Activated T-cell treated with anti-CD3 and anti-CD28 coated beads, Interleukin-2, amount 50 U/mL, for 1 hour (primary cell): ENCODE measurements around the gene KHSRP.

Experiments
- DNase-seq: peaks from one replicate; pipeline ENCODE4 v3.0.0-alpha.2; 2020

Gene KHSRP

GRCh38 chr19:6384381-6384780 lies 40.2 kb downstream of the KHSRP start:
- DNase-seq: no peak

DNA sequence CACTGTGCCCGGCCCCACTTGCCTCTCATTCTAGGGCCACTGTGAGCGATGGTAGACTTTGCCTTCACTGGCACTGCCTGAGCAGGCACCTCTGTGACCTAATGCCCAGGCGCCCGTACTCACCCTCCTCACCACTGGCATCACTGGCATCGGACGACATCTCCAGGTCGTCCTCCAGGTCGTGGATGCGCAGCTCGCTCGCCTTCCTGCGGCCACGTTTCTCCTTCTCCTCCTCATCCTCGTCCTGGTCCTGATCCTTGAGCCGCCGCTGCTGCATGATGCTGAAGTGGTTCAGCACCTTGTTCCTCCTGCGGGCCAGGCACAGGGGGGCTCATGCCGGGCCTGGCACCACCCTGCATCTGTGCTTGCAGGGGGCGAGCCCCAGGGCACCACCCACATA lies 41.4 kb downstream of the KHSRP start:
- no peak for DNase-seq

DNA sequence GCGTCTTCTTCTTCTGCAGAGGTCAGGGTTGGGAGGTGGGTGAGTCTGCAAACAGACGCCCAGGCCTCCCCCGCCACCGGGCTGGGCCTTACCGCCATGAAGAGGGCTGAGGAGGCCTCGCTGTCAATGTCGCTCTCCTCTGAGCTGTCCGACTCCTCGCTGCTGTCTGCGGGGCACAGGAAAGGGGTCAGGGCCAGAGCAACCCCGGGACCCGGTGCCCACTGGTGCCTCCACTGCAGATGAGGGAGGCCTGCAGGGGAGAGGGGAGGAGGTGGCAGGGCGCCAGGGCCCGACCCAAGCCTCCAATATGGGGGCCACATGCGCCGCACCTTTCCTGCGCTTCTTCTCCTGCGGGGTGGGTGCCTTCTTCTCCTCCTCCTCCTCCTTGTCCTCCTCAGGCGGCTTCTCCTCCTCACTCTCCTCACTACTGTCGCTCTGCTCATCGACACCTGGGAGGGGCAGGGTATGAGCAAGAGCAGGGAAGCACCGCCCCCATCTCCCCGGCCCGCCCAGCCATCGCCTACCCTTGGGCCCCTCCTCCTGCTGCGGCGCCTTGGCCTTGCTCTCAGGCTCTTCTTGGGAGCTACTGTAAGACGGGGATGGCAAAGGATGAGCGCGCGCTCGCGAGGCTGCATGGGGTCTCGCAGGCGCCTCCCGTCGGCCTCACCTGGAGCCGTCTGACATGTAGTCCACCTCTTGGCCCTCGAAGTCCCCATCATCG lies 43.4 kb downstream of the KHSRP start:
- no peak for DNase-seq

GRCh38 chr19:6379744-6380143 lies 44.9 kb downstream of the KHSRP start:
- no peak for DNase-seq

DNA sequence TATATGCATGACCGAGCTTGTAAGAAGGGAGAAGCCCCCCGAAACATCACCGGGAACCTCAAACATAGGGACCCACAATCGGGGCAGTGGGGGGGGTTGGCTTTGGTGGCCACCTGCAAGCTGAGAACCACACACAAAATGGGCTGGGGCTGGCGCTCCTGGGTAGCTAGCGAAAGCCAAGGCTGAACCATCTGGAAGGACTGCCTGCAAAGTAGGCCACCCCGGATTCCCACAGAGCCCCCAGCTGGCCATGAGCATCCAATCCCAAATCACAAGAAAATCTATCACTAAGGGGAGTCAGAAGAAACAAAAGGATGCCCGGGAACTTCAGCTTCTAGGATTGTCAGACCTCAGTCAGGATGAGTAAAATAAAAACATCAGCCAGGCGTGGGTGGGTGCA lies 46.1 kb downstream of the KHSRP start:
- no peak for DNase-seq

DNA sequence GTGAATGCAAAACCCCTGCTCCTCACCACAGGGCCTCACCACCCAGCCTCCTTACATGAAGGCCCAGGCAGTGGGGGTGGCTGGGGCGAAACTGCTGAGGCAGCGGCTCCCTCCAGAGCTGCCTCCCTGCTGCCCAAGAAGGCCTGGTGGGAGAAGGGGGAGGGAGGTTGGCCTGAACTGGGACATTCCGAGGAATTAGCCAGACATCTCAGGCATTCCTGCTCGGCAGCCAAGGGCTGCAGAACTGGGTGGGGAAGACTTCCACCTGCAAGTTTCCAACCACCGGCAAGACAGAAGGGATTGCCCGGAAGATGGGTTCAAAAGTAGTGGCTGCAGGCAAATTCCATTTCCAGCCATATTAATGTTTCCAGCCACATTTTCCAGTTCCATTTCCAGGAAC lies 46.6 kb downstream of the KHSRP start:
- no peak for DNase-seq

DNA sequence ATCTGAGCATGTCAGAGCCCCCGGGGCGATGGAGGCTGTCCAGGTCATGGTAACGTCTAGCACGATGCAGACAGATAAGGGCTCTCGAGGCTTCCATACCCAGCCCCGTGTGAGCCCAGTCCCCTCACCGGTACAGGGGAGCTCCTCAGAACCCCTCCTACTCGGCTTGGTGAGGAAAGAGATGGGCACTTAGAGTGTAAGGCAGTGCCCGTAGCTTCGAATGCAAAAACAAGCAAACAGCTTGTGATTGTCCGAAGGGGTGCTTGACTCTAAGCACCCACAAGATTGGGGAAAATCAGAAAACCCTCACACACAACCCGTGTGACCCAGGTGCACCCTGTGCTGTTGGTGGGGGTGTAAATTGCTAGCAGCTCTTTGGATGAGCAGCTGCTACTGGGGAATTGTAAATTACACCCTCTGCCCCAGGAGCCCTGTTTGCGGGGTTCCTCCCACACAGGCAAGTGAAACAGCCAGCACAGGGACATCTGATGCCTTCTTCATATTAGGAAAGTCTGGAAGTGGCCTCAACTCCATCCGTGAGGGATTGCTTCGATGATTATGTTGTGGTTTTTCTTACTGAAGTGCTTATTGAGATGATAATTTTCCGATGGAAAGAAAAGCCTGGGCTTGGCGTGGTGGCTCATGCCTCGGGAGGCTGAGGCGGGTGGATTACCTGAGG lies 48.0 kb downstream of the KHSRP start:
- DNase-seq: no peak

DNA sequence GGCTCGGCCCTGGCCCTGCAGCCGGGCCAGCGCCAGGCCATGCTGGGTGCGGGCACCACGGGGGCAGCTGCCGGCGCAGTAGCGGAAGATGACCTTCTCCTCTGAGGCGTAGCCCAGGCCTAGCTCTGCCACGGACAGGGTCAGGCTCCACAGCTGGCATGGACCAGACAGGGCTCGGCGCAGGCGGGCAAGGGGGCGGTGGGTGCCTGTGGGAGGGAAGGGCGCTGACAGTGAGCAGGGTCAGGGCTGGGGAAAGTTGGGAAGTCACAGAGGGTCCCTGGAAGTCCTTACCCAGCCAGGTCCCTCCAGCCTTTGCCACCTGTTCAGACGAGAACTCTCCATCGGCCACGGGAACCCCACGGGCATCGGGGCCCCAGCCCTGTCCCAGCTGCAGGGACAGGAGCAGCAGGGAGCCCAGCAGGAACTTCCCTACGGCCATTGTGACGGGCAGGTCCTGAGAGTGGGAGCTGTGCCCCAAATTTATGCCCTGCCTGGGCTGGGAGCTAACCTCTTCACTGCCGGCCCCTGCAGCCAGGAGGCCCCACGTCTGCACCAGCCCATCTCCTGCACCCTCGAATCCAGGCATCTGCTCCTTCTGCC lies 49.1 kb downstream of the KHSRP start, which contains the start of gene PSPN:
PSPN (minus strand) TSS at position 523 of the 600 bp plus-strand sequence; CDS start at position 439, 84 bp downstream.
- no peak for DNase-seq

GRCh38 chr19:6374711-6375410 lies 49.8 kb downstream of the KHSRP start:
- DNase-seq: no peak

DNA sequence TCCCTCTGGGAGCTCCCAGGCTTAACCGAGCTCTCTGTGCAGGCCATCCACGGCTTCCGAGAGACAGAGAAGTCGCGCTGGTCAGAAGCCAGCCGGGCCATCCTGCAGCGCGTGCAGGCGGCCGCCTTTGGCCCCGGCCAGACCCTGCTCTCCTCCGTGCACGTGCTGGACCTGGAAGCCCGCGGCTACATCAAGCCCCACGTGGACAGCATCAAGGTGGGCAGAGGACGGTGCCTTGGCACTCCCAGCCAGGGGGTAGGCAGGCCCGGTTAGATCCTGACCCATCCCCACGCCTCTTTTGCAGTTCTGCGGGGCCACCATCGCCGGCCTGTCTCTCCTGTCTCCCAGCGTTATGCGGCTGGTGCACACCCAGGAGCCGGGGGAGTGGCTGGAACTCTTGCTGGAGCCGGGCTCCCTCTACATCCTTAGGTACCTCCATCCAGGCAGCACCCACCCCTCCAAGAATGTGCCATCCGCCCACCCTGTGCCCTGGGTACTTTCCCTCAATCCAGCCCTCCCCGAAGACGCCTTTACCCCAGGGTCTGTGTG lies 50.4 kb downstream of the KHSRP start:
- no peak for DNase-seq

DNA sequence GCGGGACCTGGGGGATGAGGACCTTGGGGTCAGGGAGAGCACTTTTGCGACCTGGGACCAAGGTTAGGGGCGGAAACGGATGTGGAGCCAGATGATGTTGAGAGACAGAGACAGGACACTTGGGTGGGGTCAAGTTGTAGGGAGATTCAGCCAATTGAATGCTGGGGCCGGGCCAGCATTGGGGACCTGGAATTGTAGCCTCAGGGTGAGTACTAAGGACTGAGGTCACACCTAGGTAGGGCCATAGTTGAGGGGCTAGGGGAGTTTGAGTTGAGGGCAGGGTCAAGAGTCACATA lies 50.9 kb downstream of the KHSRP start:
- DNase-seq: no peak

- DNase-seq: peak; percentile 98
Observed at GRCh38 chr19:6373096-6373812, 51.4 kb downstream of the KHSRP start.

DNA sequence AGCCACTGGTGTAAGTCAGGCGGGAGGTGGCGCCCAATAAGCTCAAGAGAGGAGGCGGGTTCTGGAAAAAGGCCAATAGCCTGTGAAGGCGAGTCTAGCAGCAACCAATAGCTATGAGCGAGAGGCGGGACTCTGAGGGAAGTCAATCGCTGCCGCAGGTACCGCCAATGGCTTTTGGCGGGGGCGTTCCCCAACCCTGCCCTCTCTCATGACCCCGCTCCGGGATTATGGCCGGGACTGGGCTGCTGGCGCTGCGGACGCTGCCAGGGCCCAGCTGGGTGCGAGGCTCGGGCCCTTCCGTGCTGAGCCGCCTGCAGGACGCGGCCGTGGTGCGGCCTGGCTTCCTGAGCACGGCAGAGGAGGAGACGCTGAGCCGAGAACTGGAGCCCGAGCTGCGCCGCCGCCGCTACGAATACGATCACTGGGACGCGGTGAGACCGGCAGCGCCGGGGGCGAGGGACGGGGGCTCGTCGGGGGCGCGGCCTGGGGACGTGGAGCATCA lies 52.0 kb downstream of the KHSRP start, which contains the start of gene ALKBH7:
ALKBH7 (plus strand) TSS at position 201 of the 502 bp plus-strand sequence; CDS start at position 228, 27 bp downstream.
- peak; percentile 92 for DNase-seq

DNA sequence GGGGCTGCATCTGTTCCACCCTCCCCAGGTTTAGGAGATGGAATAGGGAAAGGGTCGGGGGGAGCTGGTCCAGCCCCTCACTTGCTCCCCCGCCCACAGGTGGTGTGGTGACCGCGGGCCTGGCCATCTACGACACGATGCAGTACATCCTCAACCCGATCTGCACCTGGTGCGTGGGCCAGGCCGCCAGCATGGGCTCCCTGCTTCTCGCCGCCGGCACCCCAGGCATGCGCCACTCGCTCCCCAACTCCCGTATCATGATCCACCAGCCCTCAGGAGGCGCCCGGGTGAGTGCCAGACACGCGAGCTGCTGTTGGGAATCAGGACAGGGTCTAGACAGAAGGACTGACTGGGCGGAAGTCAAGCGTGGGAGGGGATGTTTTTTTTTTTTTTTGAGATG lies 60.3 kb downstream of the KHSRP start:
- DNase-seq: no peak
